LNCaP clone FGC (cell line): ENCODE results near the gene MIER2.

Source experiments
- DNase-seq: peaks from one replicate; pipeline ENCODE4 v3.0.0-alpha.2; 2011; ENCODE audit warnings: low read depth
- H3K4me3 ChIP-seq: 2 replicates; pipeline ENCODE4 v1.5.1; 2011; ENCODE audit warnings: mild to moderate bottlenecking, low read depth, low read length, control low read depth
- TF ChIP-seq, protein P1 (sequence below): IDR thresholded peaks from 2 replicates; pipeline ENCODE4 v1.5.1; 2012; ENCODE audit warnings: mild to moderate bottlenecking; ENCODE audit not compliant: control insufficient read depth, insufficient read depth; ENCODE audit errors: extremely low read depth

The MIER2 gene

GRCh38 chr19:375395-376110 lies 31.0 kb upstream of the MIER2 start:
- no peak overlapping the region for H3K4me3 ChIP-seq
- DNase-seq, result no peak
- TF ChIP-seq, protein P1, sequence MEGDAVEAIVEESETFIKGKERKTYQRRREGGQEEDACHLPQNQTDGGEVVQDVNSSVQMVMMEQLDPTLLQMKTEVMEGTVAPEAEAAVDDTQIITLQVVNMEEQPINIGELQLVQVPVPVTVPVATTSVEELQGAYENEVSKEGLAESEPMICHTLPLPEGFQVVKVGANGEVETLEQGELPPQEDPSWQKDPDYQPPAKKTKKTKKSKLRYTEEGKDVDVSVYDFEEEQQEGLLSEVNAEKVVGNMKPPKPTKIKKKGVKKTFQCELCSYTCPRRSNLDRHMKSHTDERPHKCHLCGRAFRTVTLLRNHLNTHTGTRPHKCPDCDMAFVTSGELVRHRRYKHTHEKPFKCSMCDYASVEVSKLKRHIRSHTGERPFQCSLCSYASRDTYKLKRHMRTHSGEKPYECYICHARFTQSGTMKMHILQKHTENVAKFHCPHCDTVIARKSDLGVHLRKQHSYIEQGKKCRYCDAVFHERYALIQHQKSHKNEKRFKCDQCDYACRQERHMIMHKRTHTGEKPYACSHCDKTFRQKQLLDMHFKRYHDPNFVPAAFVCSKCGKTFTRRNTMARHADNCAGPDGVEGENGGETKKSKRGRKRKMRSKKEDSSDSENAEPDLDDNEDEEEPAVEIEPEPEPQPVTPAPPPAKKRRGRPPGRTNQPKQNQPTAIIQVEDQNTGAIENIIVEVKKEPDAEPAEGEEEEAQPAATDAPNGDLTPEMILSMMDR, result no peak

- no peak overlapping the region for H3K4me3 ChIP-seq
- no peak for DNase-seq
- TF ChIP-seq, protein P1, result no peak
These were observed 30.3 kb upstream of the MIER2 start for GRCh38 chr19:374886-375235.

DNA sequence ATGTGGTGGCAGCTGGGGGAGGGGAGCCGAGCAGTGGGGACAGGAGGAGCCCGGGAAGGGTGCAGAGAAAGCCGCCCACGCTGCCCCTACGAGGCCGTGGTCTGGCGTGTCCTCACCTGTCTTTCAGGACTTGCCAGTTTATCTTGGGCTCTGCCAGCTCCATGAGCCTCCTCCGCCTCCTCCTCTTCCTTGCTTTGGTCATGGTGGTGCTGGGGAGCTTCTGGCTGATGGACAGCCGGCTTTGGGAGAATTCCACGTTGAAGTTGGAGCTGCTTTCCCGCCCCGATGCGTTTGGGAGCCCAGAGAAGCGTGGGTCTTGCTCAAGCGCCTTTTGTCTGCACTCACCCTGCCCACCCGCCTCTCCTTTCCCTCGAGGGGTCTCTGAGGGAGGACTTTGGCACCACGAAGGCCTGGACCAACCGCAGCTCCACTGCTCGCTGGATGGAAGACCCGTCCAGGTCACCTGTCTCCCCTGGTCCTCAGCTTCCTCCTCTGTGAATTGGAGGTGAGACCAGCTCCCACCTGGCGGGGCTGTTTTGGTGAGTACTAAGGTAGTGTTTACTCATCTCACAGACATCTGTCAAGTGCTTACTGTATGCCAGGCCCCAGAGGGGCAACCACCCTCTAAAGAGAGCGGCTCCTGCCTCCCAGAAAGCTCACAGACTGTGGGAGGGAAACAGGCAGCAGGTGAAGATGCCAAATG lies 29.7 kb upstream of the MIER2 start:
- H3K4me3 ChIP-seq, result no peak overlapping the region
- DNase-seq, result no peak
- TF ChIP-seq, protein P1, result no peak

- no peak overlapping the region for H3K4me3 ChIP-seq
- TF ChIP-seq, protein P1, result no peak
- DNase-seq, result no peak
These were observed 29.0 kb upstream of the MIER2 start for GRCh38 chr19:373391-374182.

DNA sequence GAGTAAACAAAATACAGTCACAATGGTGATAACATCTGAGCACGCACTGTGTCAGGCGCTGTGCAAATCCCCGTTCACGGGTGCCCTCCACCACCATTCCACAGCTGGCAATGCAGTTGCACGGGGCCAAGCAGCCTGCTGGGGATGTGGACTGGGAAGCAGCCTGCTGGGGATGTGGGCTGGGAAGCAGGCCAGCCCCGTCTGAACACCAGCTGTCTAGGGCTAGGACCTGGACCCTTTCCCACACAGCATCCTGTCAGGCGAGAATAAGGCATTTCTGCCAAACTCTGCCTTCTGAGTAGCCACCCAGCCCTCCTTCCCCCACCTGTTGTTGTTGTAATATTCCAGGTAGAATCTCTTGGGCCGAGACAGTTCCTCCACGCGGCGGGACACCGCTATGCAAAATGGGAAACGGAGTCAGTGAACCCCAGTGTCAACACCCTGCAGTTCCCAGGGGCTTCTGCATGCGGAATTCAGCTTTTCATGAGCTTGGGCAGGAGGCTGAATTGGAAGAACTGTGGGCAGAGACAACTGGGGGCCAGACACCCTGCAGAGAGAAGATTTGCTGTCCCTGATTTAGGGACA lies 27.8 kb upstream of the MIER2 start:
- TF ChIP-seq, protein P1, result no peak
- peak; percentile 26 for DNase-seq

DNA sequence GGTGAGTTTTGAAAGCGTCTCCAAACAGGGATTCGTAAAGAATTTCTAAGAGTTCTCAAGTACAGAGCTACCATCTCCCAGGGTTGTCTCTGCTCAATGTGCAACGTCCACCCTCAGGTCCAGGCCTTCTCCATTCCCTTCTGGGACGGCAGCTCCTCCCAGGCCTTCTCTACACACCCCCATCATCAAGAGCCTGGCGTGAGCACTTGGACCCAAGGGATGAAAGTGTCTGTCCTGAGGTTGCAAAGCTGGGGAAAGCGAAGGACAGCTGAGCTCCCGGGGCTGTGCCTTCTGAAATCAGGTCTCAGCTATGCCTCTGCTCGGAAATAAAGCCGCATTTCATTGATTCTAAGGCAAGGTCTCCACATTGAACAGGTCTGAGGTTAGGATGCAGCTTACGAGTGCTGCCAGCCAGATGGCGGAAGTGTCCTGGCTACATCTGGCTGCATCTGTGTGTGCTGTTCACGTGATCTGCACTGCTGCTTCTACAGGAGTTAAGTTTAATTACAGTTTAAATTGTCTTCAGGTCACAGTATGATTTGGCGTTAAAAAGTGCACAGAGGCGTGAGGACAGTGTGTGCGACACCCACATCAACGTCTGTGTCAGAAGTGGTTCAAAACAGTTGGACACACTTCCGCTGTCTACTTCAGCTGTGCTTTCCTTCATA lies 27.0 kb upstream of the MIER2 start:
- TF ChIP-seq, protein P1, result no peak
- no peak for DNase-seq
- no peak overlapping the region for H3K4me3 ChIP-seq

More for the DNA sequence above, 27.8 kb upstream of the MIER2 start:
- H3K4me3 ChIP-seq, result no peak overlapping the region
